Right lobe of liver (tissue), 4 donors: ENCODE data around the gene AP1S3.

ENCODE experiments used
- CTCF ChIP-seq, 4 donors: fragments of 200-600 bp in 3 of 4; fragments of 450-650 bp in 1 of 4; IDR thresholded peaks; one replicate each; pipeline versions ENCODE4 v1.5.1 to v1.8.0; 2016 to 2022; ENCODE audit warnings: antibody characterized with exemption in 4 of 4, mild to moderate bottlenecking in 2 of 4
- POLR2A ChIP-seq: fragments of 450-650 bp; IDR thresholded peaks from one replicate; pipeline ENCODE4 v1.6.1; 2017; ENCODE audit warnings: antibody characterized with exemption, mild to moderate bottlenecking
- donor health status: DM: no; HTN: no; CAD: no.
- donor health status: DM: no; HTN: no; CAD: no.
- donor health status: DM: no; HTN: yes; CAD: no.

- TF ChIP-seq CTCF (IDR thresholded peaks at IDR 0.05) (no peak), POLR2A (no peak)
Measured at GRCh38 chr2:223828314-223828713, 9.1 kb downstream of the AP1S3 start.
